Glomerular visceral epithelial cell (primary cell): Measurements from ENCODE around the gene HAUS7.

ENCODE experiments used
- DNase-seq: peaks from one replicate; pipeline ENCODE4 v3.0.0-alpha.2; 2016; ENCODE audit errors: extremely low spot score

The HAUS7 gene

DNA sequence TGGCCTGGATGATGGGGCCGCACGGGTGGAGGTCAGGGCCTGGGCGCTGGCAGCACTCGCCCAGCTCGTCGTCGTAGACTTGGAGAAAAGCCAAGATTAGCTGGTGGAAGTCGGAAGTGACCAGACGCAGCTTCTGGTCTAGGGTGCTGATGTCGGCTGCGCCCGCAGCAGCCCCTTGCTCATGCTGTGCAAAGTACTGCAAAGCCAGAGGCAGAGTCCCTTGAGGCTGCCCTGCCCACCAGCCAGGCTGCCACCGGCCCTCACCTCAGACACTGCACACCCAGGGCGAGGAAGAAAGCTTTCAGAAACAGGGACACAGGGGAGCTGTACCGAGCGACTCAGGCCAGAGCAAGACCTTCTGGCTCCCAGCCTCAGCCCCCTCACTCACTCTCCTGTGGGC is 14.8 kb downstream of the HAUS7 start:
- DNase-seq, result no peak

- no peak for DNase-seq
Measured at GRCh38 chrX:153454901-153455550, 15.3 kb downstream of the HAUS7 start.

GRCh38 chrX:153450949-153451277 is 19.5 kb downstream of the HAUS7 start:
- DNase-seq, result no peak

DNA sequence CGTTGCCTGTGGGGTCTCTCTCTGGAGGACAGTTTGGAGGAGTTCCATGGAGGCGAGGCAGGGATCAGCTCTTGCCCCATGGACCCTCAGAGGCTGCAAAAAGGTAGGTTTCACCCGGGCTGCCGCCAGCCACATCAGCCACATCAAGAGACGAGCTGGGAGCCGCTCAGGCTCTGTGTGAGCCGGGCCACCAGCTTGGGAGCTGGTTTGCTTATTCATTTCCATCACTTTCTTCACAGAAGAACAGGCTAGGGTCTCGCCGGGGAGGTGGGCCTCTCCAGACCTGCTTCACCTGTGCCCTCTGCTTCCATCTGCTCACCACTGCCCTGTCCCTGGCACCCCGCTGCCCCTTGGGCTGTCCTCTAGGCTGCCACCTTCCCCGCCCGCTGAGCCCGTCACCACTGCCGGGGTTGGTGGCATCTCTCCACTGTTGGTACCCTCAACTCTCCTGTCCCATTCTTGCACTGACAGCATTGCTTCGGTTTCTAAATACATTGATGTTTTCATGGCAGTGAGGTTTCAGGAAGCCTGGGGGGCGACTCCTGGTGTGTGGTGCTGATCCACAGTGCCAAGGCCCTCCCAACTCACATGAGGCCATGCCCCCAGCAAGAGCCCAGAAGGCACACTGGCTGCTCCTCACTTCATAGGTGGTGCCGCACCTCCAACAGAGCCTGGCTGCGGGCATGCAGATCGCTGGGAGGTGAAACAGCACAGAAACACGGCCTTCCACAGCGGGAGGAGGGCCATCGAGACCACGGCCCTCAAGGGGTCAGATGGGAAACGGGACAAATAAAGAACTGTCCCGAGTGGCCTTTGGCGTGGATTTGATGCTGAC is 20.0 kb downstream of the HAUS7 start:
- no peak for DNase-seq

DNA sequence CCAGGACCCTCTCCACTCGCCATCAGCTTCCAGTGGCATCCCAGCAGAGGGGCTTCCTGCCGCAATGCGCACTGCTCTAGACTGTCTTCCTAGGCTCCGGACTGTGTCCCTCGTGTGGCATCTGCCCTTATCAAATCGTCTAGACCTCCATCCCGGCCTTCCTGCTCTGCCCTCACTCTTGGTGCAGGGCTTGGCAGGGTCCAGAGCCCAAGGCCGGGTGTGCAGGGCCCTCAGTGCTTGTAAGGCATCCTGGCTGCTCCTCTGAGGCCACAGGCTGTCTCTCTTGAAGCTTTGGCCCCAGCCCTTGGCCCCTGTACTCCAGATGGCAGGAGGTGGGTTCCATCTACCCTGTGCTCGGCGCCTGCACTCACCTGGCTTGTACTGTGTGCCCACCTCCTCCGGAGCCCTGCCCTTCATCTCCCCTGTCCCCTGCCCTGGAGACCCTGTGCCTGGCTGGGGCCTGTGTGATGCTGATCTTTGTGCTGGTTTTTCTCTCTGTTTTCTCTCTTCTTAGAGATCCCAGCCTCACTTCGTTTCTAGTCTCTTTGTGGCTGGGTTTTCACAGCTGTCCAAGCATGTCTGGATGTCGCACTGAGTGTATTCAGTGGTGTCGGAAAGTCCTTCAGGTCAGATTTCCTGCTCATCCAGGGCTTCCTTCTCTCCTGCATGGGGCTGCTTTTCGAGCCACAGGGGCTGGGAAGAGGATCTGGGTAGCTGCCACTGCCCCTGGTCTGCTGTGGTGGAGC is 20.8 kb downstream of the HAUS7 start:
- no peak for DNase-seq

- DNase-seq, result no peak
Measured at GRCh38 chrX:153448556-153449367, 21.6 kb downstream of the HAUS7 start.

DNA sequence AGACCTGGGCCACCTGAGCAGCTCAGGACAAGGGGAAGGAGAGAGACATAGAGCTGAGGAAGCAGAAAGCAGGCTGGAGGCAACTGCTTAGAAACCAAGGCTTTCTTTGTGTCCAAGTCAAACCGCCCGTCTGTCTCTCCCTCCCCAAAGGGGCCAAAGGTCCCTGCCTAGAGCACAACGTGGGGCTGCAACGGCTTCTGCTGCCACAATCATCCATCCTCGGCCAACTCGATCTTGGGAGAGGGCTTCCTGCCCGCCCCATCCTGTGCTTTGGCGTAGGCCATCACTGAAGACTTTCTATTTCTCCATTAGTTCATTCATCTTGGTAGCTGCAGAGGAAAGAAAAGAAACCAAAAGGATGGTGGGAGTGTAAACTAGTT is 22.8 kb downstream of the HAUS7 start:
- no peak for DNase-seq

DNA sequence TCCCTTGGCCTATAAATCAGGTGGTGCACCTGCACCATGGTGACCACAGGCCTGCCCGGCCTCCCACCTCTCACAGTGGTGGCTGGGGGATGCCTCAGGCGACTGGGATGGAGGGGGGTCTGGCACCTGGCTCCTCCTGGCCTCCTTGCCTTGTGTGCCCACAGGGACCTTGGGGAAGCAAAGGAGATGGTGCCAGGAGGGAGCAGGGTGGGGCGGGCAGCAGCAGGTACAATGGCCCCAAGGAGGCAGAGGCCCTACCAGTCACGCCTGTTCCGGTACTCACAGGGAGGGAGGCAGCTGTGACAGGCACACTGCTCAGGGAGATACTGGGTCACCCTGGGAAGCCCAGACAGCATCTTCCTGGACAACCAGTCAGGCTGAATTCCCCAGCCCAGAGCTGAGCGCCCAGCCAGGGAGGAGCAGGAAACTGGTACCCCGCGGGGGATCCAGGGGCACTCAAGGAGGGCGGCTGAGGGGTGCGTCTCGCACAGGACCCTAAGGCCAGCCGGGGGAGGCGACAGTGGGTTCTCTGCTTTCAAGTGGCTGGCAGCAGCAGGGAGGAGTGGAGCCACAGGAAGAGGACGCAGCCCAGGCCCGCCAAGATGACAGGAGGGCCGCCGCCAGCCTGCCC is 23.3 kb downstream of the HAUS7 start:
- DNase-seq, result no peak

- DNase-seq, result no peak
Measured at GRCh38 chrX:153446636-153446936, 23.8 kb downstream of the HAUS7 start.

GRCh38 chrX:153445856-153446635 is 24.3 kb downstream of the HAUS7 start, which contains the start of gene TREX2:
Gene TREX2 (minus strand): TSS chrX:153446056. CDS start chrX:153445430, 626 bp downstream.
- DNase-seq, result no peak

DNA sequence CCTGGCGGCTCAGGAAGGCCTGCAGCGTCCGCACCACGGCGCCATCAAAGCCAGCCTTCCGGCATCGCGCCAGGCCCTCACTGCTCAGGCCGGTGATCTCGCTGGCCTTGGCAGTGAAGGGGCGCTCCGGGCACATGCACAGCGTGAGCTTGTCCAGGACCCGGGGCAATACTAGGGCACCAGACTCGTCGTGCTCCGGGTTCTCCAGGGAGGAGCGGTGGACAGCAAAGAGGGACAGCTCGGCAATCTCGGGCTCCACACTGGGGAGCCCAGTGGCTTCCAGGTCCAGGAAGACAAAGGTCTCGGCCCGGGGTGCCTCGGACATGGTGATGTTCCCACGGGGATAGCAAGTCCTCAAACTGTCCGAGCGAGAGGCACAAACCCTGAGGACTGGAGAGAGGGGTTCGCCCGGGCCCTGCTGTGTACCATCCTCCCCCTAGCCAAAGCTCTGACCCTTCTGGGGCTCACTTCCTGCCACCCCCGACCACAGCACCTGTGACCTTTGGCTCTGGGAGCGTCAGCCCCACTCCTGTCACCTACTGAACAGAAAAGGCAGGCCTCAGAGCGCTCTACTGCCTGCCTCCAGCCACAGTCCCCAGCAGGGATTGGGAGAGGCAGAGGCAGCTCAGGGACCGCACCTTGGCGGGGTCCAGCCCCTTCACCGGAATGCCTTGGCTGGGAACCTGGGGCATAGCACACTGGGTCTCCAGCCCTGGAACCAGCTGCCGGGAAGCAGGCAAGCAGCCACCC is 25.1 kb downstream of the HAUS7 start:
- no peak for DNase-seq

GRCh38 chrX:153444333-153445011 is 25.9 kb downstream of the HAUS7 start:
- no peak for DNase-seq

DNA sequence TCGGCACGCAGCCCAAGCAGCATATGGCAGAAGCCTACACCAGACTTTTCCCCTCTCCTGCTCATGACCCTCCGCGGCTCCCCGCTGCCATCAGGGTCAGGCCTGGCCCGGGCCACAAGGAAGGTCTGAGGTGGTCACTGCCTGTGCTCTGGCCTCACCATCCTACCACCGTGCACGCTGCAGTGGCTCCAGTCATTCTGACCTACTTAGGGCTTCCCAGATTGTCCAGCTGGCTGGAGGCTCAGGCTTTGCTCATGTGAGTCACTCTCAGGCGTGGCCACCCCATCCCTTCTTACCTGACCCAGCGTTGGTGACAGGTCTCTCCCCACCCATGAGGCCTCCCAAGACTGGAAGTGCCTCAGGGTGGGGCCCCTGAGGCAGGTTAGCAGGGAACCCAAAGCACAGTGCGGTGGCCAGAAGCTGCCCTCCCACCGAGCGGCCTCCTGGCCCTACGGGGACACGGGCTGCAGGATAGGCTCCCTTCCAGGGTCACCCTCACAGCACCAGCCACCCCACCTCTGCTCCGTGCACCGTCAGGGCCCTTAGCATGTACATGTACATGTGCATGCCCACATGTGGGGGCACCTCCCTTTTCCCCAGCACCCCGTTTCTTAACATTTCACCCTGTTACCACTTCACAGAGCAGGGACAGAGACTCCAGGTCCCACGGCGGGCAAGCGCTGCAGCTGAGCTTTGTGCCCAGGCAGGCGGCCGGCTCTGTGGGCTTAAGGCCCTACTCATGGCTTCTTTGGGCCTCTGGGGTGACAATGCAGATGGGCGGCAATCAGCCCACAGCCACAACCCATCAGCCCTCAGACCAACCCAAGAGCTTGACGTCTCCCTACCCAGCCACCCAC is 26.7 kb downstream of the HAUS7 start:
- no peak for DNase-seq

DNA sequence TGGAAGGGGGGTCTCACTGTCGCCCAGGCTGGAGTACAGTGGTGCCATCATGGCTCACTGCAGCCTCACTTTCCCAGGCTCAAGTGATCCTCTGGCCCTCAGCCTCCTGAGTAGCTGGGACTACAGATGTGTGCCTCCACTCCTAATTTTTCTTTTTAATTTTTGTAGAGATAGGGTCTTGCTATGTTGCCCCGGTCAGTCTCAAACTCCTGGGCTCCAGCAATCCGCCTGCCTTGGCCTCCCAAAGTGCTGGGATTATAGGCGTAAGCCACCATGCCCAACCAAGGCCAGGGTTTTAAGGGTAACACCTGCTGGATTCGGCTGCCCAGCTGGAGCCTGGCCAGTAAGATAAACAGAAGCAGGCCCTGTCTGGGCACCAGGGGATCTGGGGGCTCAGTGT is 27.9 kb downstream of the HAUS7 start:
- DNase-seq, result no peak

DNA sequence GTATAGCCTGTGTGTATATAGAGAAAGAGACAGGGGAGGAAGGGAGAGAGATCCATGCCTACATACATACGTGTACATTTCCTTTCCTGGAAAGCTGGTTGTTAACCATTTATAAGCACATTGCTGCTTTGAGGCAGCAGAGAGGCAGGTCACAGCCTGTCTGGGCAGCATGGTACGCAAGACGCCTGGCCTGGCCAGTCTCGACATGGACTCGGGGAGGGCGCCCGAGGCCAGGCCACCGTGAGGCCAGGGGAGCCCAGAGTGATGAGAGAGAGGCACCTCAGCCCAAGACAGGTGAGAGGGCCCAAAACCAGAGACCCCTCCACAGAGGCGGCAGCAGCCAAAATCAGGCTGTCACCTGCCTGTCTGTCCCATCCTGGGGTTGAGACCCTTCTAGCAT is 28.4 kb downstream of the HAUS7 start:
- DNase-seq, result no peak

DNA sequence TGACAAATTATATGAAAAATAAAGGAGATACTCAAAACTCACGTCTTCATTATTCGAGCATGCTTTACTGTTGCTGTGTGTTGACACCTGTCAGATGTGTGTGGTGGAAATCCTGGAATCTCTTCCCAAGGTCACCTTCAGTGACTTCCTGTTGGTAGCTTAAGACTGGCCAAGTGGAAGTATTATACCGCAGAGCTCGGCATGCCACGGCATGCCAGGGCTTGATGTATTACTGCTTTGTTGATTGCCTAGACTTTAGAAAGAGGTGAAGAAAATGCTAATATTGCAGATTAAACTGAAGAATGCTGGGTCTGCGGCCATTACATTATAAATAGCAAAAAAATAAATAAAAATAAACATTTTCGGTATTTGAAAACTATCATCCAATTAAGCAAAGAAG is 29.1 kb downstream of the HAUS7 start:
- DNase-seq, result no peak

- DNase-seq, result no peak
Measured at GRCh38 chrX:153440556-153441135, 29.7 kb downstream of the HAUS7 start.

DNA sequence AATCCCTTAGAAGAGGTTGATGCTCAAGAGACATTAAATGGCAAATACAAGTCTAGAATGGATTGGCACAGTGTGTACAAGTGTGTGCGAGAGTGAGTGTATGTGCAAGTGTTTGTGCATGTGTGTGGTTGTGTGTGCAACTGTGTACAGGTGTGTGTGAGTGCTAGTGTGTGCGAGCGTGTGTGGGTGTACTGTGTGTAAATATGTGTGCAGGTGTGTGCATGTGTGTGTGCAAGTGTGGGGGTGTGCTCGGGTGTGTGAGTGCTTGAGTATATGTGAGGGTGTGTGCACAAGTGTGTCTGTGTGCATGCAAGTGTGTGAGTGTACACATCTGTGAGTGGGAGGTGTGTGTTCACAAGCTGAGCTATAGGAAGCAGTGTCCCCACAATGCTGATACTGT is 30.4 kb downstream of the HAUS7 start:
- DNase-seq, result no peak
